Adrenal gland (tissue), 5 donors: ENCODE measurements around the gene TPO.

Experiments
- CTCF ChIP-seq, 6 experiments: fragments of 450-650 bp in 4 of 6; fragments of 200-600 bp in 2 of 6; sonication (generic) in 1 of 6; IDR thresholded peaks; 1 replicate in 5 of 6; 2 replicates in 1 of 6; pipeline versions ENCODE4 v1.5.1 to v1.8.0; 2016 to 2021; ENCODE audit warnings: antibody characterized with exemption in 6 of 6, mild to moderate bottlenecking in 2 of 6, moderate library complexity in 1 of 6
- POLR2A ChIP-seq, 2 donors: fragments of 450-650 bp; IDR thresholded peaks; one replicate each; pipeline ENCODE4 v1.6.1; 2017; ENCODE audit warnings: antibody characterized with exemption in 2 of 2, mild to moderate bottlenecking in 2 of 2, moderate library complexity in 1 of 2
- donor health status: DM: no; HTN: no; CAD: no.

- no peak for TF ChIP-seq POLR2A (IDR thresholded peaks at IDR 0.05)
- TF ChIP-seq CTCF (IDR thresholded peaks at IDR 0.05): no peak
Measured at GRCh38 chr2:1436369-1436768, 23.1 kb downstream of the TPO start.
